Caco-2 (cell line): ENCODE results near the gene DCPS. TPM values are rescaled to one million over a fixed set of nuclear protein-coding genes. Genes with fewer than 3 reads are reported as not detected.

Experiments
- BruUV-seq: library from RNA; stranded (reverse); fragments of 400-500 nt; replicated peaks from 2 replicates; lab custom pipeline; 2021; lab: Mats Ljungman, UMichigan
- CTCF ChIA-PET: fragments of 300-600 bp; sonication (Branson Sonifier 250); formaldehyde crosslinking; loops from one replicate; lab custom pipeline; 2022; ENCODE audit warnings: antibody characterized with exemption; lab: Charles Lee
- POLR2A ChIA-PET: fragments of 300-600 bp; sonication (Branson Sonifier 250); formaldehyde crosslinking; loops from one replicate; lab custom pipeline; 2022; ENCODE audit warnings: antibody characterized with exemption; lab: Charles Lee
- DNase-seq, 2 experiments: peaks; one replicate each; pipeline versions ENCODE4 v3.0.0 to v3.0.0-alpha.2; 2020 to 2022
- H3K27me3 ChIP-seq: replicated peaks from 2 replicates; pipeline ENCODE4 v1.6.0; 2011; ENCODE audit warnings: low read length; ENCODE audit not compliant: control insufficient read depth, insufficient read depth
- H3K36me3 ChIP-seq: 2 replicates; pipeline ENCODE4 v1.5.1; 2011; ENCODE audit warnings: low read length; ENCODE audit not compliant: control insufficient read depth, insufficient read depth
- H3K4me1 ChIP-seq: fragments of 250-450 bp; sonication (Bioruptor Pico); 2 replicates; pipeline ENCODE4 v1.5.1; 2020; ENCODE audit warnings: mild to moderate bottlenecking
- H3K4me3 ChIP-seq: 2 replicates; pipeline ENCODE4 v1.5.1; 2011; ENCODE audit warnings: low read depth, mild to moderate bottlenecking, control low read depth, low read length
- H3K9me3 ChIP-seq: fragments of 250-450 bp; sonication (Bioruptor Pico); 2 replicates; pipeline ENCODE4 v1.5.1; 2020; ENCODE audit warnings: mild to moderate bottlenecking, moderate library complexity
- H3K27ac Mint-ChIP-seq: one replicate; pipeline ENCODE4 v1.8.0; 2022; ENCODE audit warnings: mixed read lengths; ENCODE audit not compliant: unreplicated experiment
- H3K27me3 Mint-ChIP-seq: one replicate; pipeline ENCODE4 v1.8.0; 2022; ENCODE audit warnings: mixed read lengths; ENCODE audit not compliant: insufficient read depth, unreplicated experiment
- H3K36me3 Mint-ChIP-seq: one replicate; pipeline ENCODE4 v1.8.0; 2022; ENCODE audit warnings: mild to moderate bottlenecking, mixed read lengths; ENCODE audit not compliant: insufficient read depth, unreplicated experiment
- H3K4me1 Mint-ChIP-seq: one replicate; pipeline ENCODE4 v1.8.0; 2022; ENCODE audit warnings: low read depth, mixed read lengths; ENCODE audit not compliant: unreplicated experiment
- H3K4me3 Mint-ChIP-seq: one replicate; pipeline ENCODE4 v1.8.0; 2022; ENCODE audit warnings: mild to moderate bottlenecking, moderate library complexity, mixed read lengths; ENCODE audit not compliant: unreplicated experiment
- H3K9me3 Mint-ChIP-seq: one replicate; pipeline ENCODE4 v1.8.0; 2022; ENCODE audit warnings: mixed read lengths; ENCODE audit not compliant: unreplicated experiment
- intact Hi-C: fragments of 100-400 bp; cut with micrococcal nuclease; formaldehyde crosslinking; loops from one replicate; pipeline ENCODE4 v1.10.0; 2022; ENCODE audit not compliant: unreplicated experiment
- total RNA-seq: library from RNA; stranded (reverse); gene quantifications from 2 replicates; pipeline ENCODE4 v1.2.3, GENCODE V29; 2022
- TF ChIP-seq, protein P1 (sequence below), 2 experiments: fragments of 200-600 bp in 1 of 2; IDR thresholded peaks; 1 replicate in 1 of 2; 2 replicates in 1 of 2; pipeline versions ENCODE4 v1.5.1 to v1.8.0; 2011 to 2022; ENCODE audit warnings: antibody characterized with exemption in 1 of 2, control low read depth in 1 of 2, inconsistent platforms in 1 of 2, low read depth in 1 of 2, low read length in 1 of 2, mild to moderate bottlenecking in 1 of 2, moderate library complexity in 1 of 2; ENCODE audit not compliant: insufficient read depth in 1 of 2, severe bottlenecking in 1 of 2, unreplicated experiment in 1 of 2

DCPS gene
- total RNA-seq, 1 experiment from 2014 or later, result 40.4 TPM

DNA sequence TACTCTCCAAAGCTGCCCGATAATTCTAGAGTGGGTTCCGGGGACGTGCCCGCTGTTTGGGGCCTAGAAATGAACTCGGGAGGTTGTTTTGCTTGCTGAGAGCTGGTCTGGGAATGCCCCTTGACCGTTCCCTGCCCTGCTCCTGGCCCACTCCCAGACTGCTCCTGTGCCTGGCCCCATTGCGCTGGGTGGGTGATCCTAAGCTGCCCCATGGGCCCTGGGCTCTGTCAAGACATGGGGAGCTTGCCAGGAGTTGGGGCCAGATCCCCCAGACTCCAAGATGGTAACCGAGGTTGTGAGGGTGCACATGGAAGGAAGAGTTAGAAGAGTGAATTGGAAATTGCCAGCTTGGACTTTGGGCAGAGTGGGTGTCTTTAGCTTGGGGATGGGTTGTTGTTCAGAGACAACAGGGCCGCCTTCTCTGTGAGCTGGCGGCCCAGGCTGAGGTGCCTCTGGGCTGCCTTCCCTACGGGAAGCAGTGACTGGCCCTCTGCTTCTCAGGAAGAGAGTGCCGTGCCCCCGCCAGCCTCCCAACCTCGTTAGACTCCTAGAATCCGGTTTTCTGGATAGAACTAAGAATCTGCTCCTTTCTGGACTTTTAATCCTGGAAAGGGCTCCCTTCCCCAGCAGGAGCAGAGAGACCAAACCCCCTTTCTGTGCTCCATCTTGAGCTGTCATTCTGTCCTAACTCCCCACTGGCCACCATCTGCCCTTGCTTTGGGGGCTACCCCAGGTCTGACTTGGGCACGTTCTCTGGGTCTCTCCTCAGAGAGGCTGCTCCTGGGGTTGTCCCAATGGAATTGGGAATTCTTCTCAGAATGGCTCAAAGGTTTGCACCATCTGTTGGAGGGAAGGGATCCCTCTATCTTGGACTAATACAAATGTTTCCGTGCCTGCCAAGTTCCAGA is 53.4 kb downstream of the DCPS start:
- CTCF ChIA-PET, result interaction anchor here (1.3 to 1.7 kb wide), 2 partner anchors 46 to 59 kb away, joined by 3 to 6 read pairs; no protein-coding TSS in a partner anchor
- H3K4me3 ChIP-seq, result no peak overlapping the region
- POLR2A ChIA-PET, result no interaction called here
- no peaks in the 10 kb centered on the region for H3K9me3 ChIP-seq
- DNase-seq, result no peak
- Mint-ChIP-seq H3K4me1 (peaks cover 17% of the 10 kb centered on the region), H3K36me3 (peaks cover 5% of the 10 kb centered on the region), H3K4me3 (peak overlapping the region; percentile 93), H3K9me3 (no peaks in the 10 kb centered on the region), H3K27me3 (no peaks in the 10 kb centered on the region), H3K27ac (no peak overlapping the region)
- H3K4me1 ChIP-seq, result peaks cover 22% of the 10 kb centered on the region
- BruUV-seq, result no TSS peak
- intact Hi-C loops, result no loop called here
- H3K36me3 ChIP-seq, result no peaks in the 10 kb centered on the region
- TF ChIP-seq, protein P1, sequence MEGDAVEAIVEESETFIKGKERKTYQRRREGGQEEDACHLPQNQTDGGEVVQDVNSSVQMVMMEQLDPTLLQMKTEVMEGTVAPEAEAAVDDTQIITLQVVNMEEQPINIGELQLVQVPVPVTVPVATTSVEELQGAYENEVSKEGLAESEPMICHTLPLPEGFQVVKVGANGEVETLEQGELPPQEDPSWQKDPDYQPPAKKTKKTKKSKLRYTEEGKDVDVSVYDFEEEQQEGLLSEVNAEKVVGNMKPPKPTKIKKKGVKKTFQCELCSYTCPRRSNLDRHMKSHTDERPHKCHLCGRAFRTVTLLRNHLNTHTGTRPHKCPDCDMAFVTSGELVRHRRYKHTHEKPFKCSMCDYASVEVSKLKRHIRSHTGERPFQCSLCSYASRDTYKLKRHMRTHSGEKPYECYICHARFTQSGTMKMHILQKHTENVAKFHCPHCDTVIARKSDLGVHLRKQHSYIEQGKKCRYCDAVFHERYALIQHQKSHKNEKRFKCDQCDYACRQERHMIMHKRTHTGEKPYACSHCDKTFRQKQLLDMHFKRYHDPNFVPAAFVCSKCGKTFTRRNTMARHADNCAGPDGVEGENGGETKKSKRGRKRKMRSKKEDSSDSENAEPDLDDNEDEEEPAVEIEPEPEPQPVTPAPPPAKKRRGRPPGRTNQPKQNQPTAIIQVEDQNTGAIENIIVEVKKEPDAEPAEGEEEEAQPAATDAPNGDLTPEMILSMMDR (IDR thresholded peaks at IDR 0.05; ENCODE audit: insufficient read depth in 1 of 2, low read depth in 1 of 2, low read length in 1 of 2, severe bottlenecking in 1 of 2, unreplicated experiment in 1 of 2), result no peak
- H3K27me3 ChIP-seq, result no peaks in the 10 kb centered on the region

DNA sequence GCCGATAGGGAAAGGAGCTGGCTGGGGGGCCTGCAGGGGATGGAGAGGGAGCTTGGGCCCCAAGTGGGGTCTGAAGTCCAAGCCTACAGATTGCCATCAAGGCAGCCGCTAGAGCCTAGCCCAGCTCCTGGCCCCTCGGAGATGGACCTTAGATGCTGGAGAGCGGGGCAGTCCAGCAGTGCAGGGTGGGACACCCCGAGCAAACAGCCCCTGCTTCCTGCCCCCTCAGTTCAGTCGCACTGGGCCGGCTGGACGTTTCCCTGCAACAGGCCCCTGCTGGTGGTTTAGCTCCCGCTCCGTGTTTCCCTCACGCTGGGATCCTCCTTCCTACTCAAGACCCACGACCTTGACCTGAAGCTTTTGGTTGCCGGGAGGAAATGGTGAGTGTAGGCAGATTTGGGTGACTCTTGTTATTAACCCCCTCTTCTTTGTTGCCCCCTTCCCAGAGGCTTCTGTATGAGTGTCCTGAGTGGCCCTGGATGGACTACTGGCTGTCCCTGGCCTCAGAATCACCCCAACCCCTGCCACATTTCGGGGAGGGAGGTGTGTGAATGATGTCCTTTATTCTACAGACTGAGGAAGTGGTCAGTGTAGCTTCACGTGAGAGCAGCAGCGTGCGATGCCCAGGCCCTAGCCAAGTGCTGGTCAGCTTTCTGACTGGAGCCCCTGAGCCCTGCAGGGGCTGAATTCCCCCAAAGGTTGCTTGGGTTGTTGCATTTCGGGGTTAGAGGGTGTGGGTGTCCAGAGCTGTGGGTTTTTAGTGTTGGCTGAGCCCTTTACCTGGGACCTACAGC is 54.3 kb downstream of the DCPS start:
- CTCF ChIA-PET, result interaction anchor here (1.3 to 1.7 kb wide), 2 partner anchors 47 to 58 kb away, joined by 3 to 6 read pairs; no protein-coding TSS in a partner anchor
- intact Hi-C loops, result no loop called here
- H3K4me1 Mint-ChIP-seq, result peaks cover 9% of the 10 kb centered on the region

More for the DNA sequence above, 54.3 kb downstream of the DCPS start:
- Mint-ChIP-seq H3K36me3 (peaks cover 5% of the 10 kb centered on the region), H3K9me3 (no peaks in the 10 kb centered on the region), H3K27me3 (no peaks in the 10 kb centered on the region), H3K27ac (no peak overlapping the region), H3K4me3 (no peak overlapping the region)
- POLR2A ChIA-PET, result no interaction called here
- Histone ChIP-seq H3K4me3 (no peak overlapping the region), H3K36me3 (no peaks in the 10 kb centered on the region), H3K4me1 (peaks cover 22% of the 10 kb centered on the region), H3K27me3 (no peaks in the 10 kb centered on the region), H3K9me3 (no peaks in the 10 kb centered on the region)
- no TSS peak for BruUV-seq
- TF ChIP-seq, protein P1 (IDR thresholded peaks at IDR 0.05; ENCODE audit: insufficient read depth in 1 of 2, low read depth in 1 of 2, low read length in 1 of 2, severe bottlenecking in 1 of 2, unreplicated experiment in 1 of 2), result no peak
- no peak for DNase-seq
